IMR-90 (cell line): Measurements from ENCODE around the gene MOB3B. TPM values are rescaled to one million over a fixed set of nuclear protein-coding genes. Genes with fewer than 3 reads are reported as not detected.

Experiments
- ATAC-seq: fragments of 200-7000 bp; cut with Tn5 transposase; 2 replicates; pipeline ENCODE4 v1.9.1; 2020; ENCODE audit warnings: low read depth, mild to moderate bottlenecking, moderate library complexity
- BruUV-seq: library from RNA; stranded (reverse); fragments of 400-500 nt; replicated peaks from 2 replicates; lab custom pipeline; 2021; lab: Mats Ljungman, UMichigan
- CTCF ChIA-PET: fragments of 300-600 bp; formaldehyde crosslinking; extraction: SDS; loops from one replicate; lab custom pipeline; 2021; ENCODE audit warnings: antibody characterized with exemption; lab: Yijun Ruan, JAX
- POLR2A ChIA-PET: fragments of 300-600 bp; sonication (Branson Sonifier 250); formaldehyde crosslinking; loops from one replicate; lab custom pipeline; 2022; ENCODE audit warnings: antibody characterized with exemption; ENCODE audit not compliant: unreplicated experiment; lab: Charles Lee
- DNase-seq: peaks from one replicate; pipeline ENCODE4 v3.0.0; 2013
- H2AFZ ChIP-seq: replicated peaks from 2 replicates; pipeline ENCODE3; 2013; ENCODE audit warnings: low read length, mild to moderate bottlenecking; ENCODE audit not compliant: poor library complexity
- H2AK5ac ChIP-seq: 2 replicates; pipeline ENCODE4 v1.6.1; 2013; ENCODE audit warnings: low read depth, low read length, inconsistent platforms
- H2AK9ac ChIP-seq: replicated peaks from 2 replicates; pipeline ENCODE3; 2013; ENCODE audit warnings: mild to moderate bottlenecking, low read depth, low read length, moderate library complexity; ENCODE audit not compliant: poor library complexity
- H2BK120ac ChIP-seq: 2 replicates; pipeline ENCODE4 v1.6.1; 2013; ENCODE audit warnings: low read depth, low read length, inconsistent platforms
- H2BK15ac ChIP-seq: 3 replicates; pipeline ENCODE4 v1.6.1; 2013; ENCODE audit warnings: low read depth, low read length, inconsistent platforms
- H2BK20ac ChIP-seq: 2 replicates; pipeline ENCODE4 v1.6.1; 2013; ENCODE audit warnings: low read depth, mild to moderate bottlenecking, inconsistent platforms, low read length, moderate library complexity
- H2BK5ac ChIP-seq: 2 replicates; pipeline ENCODE4 v1.6.1; 2013; ENCODE audit warnings: mild to moderate bottlenecking, low read depth, low read length, inconsistent platforms; ENCODE audit not compliant: poor library complexity, severe bottlenecking
- H3K14ac ChIP-seq: replicated peaks from 2 replicates; pipeline ENCODE4 v1.6.1; 2013; ENCODE audit warnings: low read depth, low read length, inconsistent platforms
- H3K18ac ChIP-seq: 2 replicates; pipeline ENCODE4 v1.6.1; 2013; ENCODE audit warnings: low read depth, low read length, control low read depth
- H3K23ac ChIP-seq: 2 replicates; pipeline ENCODE4 v1.6.1; 2013; ENCODE audit warnings: low read depth, low read length, inconsistent platforms
- H3K27ac ChIP-seq: 2 replicates; pipeline ENCODE4 v1.5.1; 2013; ENCODE audit warnings: mild to moderate bottlenecking, control low read depth, low read length; ENCODE audit not compliant: insufficient read depth
- H3K27me3 ChIP-seq: 2 replicates; pipeline ENCODE4 v1.6.1; 2013; ENCODE audit warnings: low read length; ENCODE audit not compliant: control insufficient read depth, insufficient read depth
- H3K36me3 ChIP-seq: 2 replicates; pipeline ENCODE4 v1.6.1; 2013; ENCODE audit warnings: low read length, mixed read lengths; ENCODE audit not compliant: control insufficient read depth, insufficient read depth
- H3K4ac ChIP-seq: 2 replicates; pipeline ENCODE4 v1.6.1; 2013; ENCODE audit warnings: low read depth, low read length, inconsistent platforms
- H3K4me1 ChIP-seq: 2 replicates; pipeline ENCODE4 v1.6.1; 2013; ENCODE audit warnings: low read length, mixed read lengths; ENCODE audit not compliant: control insufficient read depth, insufficient read depth
- H3K4me2 ChIP-seq: 2 replicates; pipeline ENCODE4 v1.6.1; 2013; ENCODE audit warnings: low read depth, mild to moderate bottlenecking, control low read depth, low read length, moderate library complexity
- H3K4me3 ChIP-seq: 2 replicates; pipeline ENCODE4 v1.5.1; 2013; ENCODE audit warnings: low read depth, mild to moderate bottlenecking, control low read depth, low read length, moderate library complexity; ENCODE audit not compliant: insufficient read depth
- H3K56ac ChIP-seq: 2 replicates; pipeline ENCODE4 v1.6.1; 2013; ENCODE audit warnings: low read length, inconsistent platforms; ENCODE audit not compliant: insufficient read depth; ENCODE audit errors: extremely low read depth
- H3K79me1 ChIP-seq, 2 experiments: 2 replicates each; pipeline ENCODE4 v1.6.1; 2013; ENCODE audit warnings: low read length in 2 of 2, inconsistent platforms in 1 of 2, low read depth in 1 of 2
- H3K9ac ChIP-seq: 2 replicates; pipeline ENCODE4 v1.6.1; 2013; ENCODE audit warnings: low read depth, low read length, control low read depth
- H3K9me1 ChIP-seq: 2 replicates; pipeline ENCODE4 v1.6.1; 2013; ENCODE audit warnings: low read length, inconsistent platforms; ENCODE audit not compliant: insufficient read depth
- H3K9me3 ChIP-seq: 2 replicates; pipeline ENCODE4 v1.6.1; 2013; ENCODE audit warnings: low read length; ENCODE audit not compliant: control insufficient read depth, insufficient read depth
- H4K20me1 ChIP-seq: 2 replicates; pipeline ENCODE4 v1.6.1; 2013; ENCODE audit warnings: low read length, inconsistent platforms; ENCODE audit not compliant: insufficient read depth
- H4K5ac ChIP-seq: 2 replicates; pipeline ENCODE4 v1.6.1; 2013; ENCODE audit warnings: mild to moderate bottlenecking, low read depth, low read length, control low read depth
- H4K8ac ChIP-seq, 2 experiments: 2 replicates each; pipeline ENCODE4 v1.6.1; 2013; ENCODE audit warnings: low read depth in 2 of 2, low read length in 2 of 2, control low read depth in 1 of 2, inconsistent platforms in 1 of 2
- H4K91ac ChIP-seq: 2 replicates; pipeline ENCODE4 v1.6.1; 2013; ENCODE audit warnings: low read depth, low read length, inconsistent platforms; ENCODE audit not compliant: insufficient read depth
- POLR2A ChIP-seq: IDR thresholded peaks from 2 replicates; pipeline ENCODE4 v1.6.1; 2012; ENCODE audit warnings: mild to moderate bottlenecking, low read depth, low read length
- WGBS, 2 experiments: methylation state at CpG; one replicate each; pipeline versions ENCODE4 v1.1.5 to v1.1.7; 2013; ENCODE audit warnings: missing lambda C conversion rate in 2 of 2; ENCODE audit not compliant: insufficient read length in 1 of 2; ENCODE audit errors: extremely low coverage in 2 of 2; 5-methylcytosine and 5-hydroxymethylcytosine counted together
- dilution Hi-C: fragments of 300-500 bp; cut with HindIII; formaldehyde crosslinking; loops from one replicate; pipeline ENCODE4 v1.14.3; 2018; ENCODE audit warnings: low sequenced_read_pairs; ENCODE audit not compliant: unreplicated experiment
- in situ Hi-C: fragments of 300-500 bp; cut with MboI; formaldehyde crosslinking; loops from 3 replicates; pipeline ENCODE4 v1.14.3; 2019; ENCODE audit warnings: low sequenced_read_pairs, inconsistent platforms, mixed read lengths
- intact Hi-C: fragments of 100-400 bp; cut with micrococcal nuclease; formaldehyde crosslinking; loops from 2 replicates; pipeline ENCODE4 v1.10.0; 2022
- polyA plus RNA-seq, 3 experiments: library from polyadenylated mRNA; depleted of rRNA; stranded (reverse); fragments of >200 nt; gene quantifications; 2 replicates each; pipeline ENCODE4 v1.2.3, GENCODE V29; 2012; ENCODE audit warnings: low replicate concordance in 1 of 3
- total RNA-seq: library from RNA; depleted of rRNA; stranded (reverse); fragments of >200 nt; gene quantifications from 2 replicates; pipeline ENCODE4 v1.2.3, GENCODE V29; 2012
- TF ChIP-seq, protein P1 (sequence below): fragments of 150-350 bp; IDR thresholded peaks from 2 replicates; pipeline ENCODE4 v1.6.1; 2017; ENCODE audit warnings: mild to moderate bottlenecking, antibody characterized with exemption, low read length, low read depth

MOB3B gene
- total and polyA plus RNA-seq, 2 of the 4 experiments (the other 2 are of a cell fraction), result under 0.01 to 0.02 TPM

DNA sequence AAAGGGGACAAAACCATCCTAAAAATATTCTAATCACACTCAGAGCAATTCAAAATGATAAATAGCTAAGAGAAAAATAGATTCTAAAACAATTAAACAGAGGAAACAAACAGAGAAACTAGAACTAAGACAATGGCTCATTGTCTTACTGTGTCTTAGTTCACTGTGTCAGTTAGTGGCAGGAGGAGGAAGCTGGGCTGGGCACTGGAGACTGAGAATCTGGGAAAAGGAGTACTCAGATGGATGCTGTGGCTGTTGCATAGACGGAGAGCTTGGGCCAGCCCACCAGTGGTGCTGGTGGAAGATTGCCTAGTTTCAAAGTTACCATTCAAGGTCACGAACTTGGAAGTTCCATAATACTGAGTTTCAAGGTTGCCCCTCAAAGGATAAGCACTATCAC is 100.2 kb downstream of the MOB3B start:
- Histone ChIP-seq H3K79me1 (no peaks in the 10 kb centered on the region), H2BK120ac (no peak overlapping the region), H4K20me1 (no peaks in the 10 kb centered on the region), H3K23ac (no peak overlapping the region), H4K91ac (no peak overlapping the region), H2AFZ (no peak overlapping the region), H3K18ac (no peak overlapping the region), H3K4me2 (no peak overlapping the region), H3K9ac (no peak overlapping the region), H3K36me3 (no peaks in the 10 kb centered on the region), H3K4me1 (no peaks in the 10 kb centered on the region), H3K4ac (no peak overlapping the region), H3K4me3 (no peak overlapping the region), H4K5ac (no peak overlapping the region), H3K9me3 (no peaks in the 10 kb centered on the region), H3K27me3 (no peaks in the 10 kb centered on the region), H2AK9ac (no peak overlapping the region), H2BK5ac (no peak overlapping the region), H3K14ac (no peak overlapping the region), H2AK5ac (no peak overlapping the region), H2BK15ac (no peak overlapping the region), H2BK20ac (no peak overlapping the region), H3K27ac (no peak overlapping the region), H4K8ac (no peak overlapping the region), H3K9me1 (no peaks in the 10 kb centered on the region), H3K56ac (no peak overlapping the region)
- POLR2A ChIA-PET, result no interaction called here
- TF ChIP-seq, protein P1, sequence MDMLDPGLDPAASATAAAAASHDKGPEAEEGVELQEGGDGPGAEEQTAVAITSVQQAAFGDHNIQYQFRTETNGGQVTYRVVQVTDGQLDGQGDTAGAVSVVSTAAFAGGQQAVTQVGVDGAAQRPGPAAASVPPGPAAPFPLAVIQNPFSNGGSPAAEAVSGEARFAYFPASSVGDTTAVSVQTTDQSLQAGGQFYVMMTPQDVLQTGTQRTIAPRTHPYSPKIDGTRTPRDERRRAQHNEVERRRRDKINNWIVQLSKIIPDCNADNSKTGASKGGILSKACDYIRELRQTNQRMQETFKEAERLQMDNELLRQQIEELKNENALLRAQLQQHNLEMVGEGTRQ, result no peak
- TF ChIP-seq POLR2A, result no peak
- ATAC-seq (no peak), DNase-seq (no peak)
- CTCF ChIA-PET, result no interaction called here
- WGBS, 2 experiments, result 20% methylated on average over 1 of the region's 2 CpGs; no CpG with 5 or more reads in 1 of the 2 experiments
- in situ Hi-C loops (no loop called here), intact Hi-C loops (no loop called here), dilution Hi-C loops (no loop called here)
- BruUV-seq, result no TSS peak
